Neural progenitor cell (in vitro differentiated cells): ENCODE data around the gene TMEM204.

Source experiments
- EZH2 ChIP-seq: fragments of 200-600 bp; sonication (generic); IDR thresholded peaks from 2 replicates; pipeline ENCODE4 v1.6.1; 2017; ENCODE audit warnings: antibody characterized with exemption, mild to moderate bottlenecking, moderate library complexity
- TF ChIP-seq, protein P1 (sequence below): fragments of 200-600 bp; sonication (generic); IDR thresholded peaks from 2 replicates; pipeline ENCODE4 v1.5.1; 2017; ENCODE audit warnings: antibody characterized with exemption, mild to moderate bottlenecking

DNA sequence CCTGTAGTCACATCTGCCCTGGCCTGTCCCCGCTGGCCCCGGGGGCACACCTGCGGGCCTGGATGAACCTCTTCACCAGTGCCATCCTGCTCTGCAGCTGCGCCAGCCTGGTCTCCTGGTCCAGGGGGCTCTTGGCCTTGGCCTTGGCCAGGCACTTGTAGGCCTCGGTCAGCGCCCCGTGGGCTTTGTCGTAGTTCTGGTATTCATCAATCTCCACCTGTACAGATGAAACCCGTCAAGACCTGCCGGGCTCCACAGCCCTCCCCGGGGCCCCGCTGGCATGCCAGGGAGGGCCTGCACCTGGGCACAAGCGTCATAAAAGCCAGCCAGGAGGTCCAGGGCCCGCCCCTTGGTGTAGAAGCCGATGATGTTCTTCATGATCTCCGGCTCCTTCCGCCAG lies 13.6 kb upstream of the TMEM204 start:
- TF ChIP-seq, protein P1, sequence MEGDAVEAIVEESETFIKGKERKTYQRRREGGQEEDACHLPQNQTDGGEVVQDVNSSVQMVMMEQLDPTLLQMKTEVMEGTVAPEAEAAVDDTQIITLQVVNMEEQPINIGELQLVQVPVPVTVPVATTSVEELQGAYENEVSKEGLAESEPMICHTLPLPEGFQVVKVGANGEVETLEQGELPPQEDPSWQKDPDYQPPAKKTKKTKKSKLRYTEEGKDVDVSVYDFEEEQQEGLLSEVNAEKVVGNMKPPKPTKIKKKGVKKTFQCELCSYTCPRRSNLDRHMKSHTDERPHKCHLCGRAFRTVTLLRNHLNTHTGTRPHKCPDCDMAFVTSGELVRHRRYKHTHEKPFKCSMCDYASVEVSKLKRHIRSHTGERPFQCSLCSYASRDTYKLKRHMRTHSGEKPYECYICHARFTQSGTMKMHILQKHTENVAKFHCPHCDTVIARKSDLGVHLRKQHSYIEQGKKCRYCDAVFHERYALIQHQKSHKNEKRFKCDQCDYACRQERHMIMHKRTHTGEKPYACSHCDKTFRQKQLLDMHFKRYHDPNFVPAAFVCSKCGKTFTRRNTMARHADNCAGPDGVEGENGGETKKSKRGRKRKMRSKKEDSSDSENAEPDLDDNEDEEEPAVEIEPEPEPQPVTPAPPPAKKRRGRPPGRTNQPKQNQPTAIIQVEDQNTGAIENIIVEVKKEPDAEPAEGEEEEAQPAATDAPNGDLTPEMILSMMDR: no peak
- no peak for TF ChIP-seq EZH2
